ENCODE data around the gene FAM124B.

DNA sequence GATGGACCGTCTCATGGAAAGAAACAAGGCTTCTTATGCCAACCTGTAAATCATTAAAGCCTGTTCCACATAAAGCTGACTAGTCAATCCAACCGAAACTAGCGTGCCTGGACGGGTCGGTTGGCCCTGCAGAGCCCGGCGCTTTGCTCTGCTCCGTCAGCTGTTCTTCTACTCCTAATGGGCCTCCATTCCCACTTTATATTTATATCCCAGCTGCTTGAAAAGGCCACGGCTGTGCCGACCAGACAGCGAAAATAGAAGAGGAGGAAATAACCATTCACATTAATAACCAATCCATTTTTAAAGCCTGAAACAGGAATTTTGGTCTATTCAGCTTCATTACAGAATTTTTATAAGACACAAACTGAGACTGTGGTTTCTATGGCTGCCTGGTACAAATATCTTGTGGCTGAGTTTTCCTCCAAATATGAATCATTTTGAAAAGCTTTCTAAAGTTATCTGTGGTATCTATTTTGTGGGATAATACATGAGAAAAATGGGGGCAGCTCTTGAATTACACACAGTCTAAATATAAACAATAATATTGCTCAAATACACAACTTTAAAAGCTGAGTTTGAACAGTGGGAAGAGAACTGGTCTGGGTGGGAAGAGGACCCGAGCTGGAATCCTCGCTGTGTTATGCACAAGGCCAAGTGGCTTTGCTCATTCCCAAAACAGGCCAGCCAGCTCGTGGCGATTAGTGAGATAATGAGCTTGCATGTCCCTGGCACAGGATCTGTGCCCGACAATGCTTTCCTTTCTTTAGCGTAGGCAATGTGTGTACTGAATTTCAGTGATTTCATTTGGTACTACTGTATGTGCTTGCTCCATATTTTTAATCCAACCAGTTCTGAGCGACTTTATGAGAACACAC, 10.5 kb upstream of the FAM124B start:
- TF ChIP-seq POLR2A (IDR thresholded peaks at IDR 0.05; ENCODE audit: low read length) (no peak), GATA1 (IDR thresholded peaks at IDR 0.05; ENCODE audit: low read depth, low read length) (no peak)

Measured in erythroblast (primary cell).